Ecto neural progenitor cell (in vitro differentiated cells): ENCODE results near the gene CTDSPL.

ENCODE experiments used
- DNase-seq: peaks from one replicate; pipeline ENCODE4 v3.0.0-alpha.2; 2018; ENCODE audit warnings: low spot score

Gene CTDSPL

GRCh38 chr3:37943631-37944314, 82.1 kb downstream of the CTDSPL start:
- DNase-seq: no peak

GRCh38 chr3:37944391-37944842, 82.7 kb downstream of the CTDSPL start:
- no peak for DNase-seq

GRCh38 chr3:37945156-37945806, 83.6 kb downstream of the CTDSPL start:
- no peak for DNase-seq

GRCh38 chr3:37945807-37946530, 84.3 kb downstream of the CTDSPL start:
- no peak for DNase-seq

- no peak for DNase-seq
Observed at GRCh38 chr3:37946531-37946889, 84.8 kb downstream of the CTDSPL start.

- DNase-seq: no peak
Observed at GRCh38 chr3:37949866-37950265, 88.2 kb downstream of the CTDSPL start.

GRCh38 chr3:37952564-37952963, 90.9 kb downstream of the CTDSPL start:
- DNase-seq: no peak

- DNase-seq: no peak
Observed at GRCh38 chr3:37953226-37953625, 91.5 kb downstream of the CTDSPL start.

- DNase-seq: no peak
Observed at GRCh38 chr3:37953707-37954394, 92.2 kb downstream of the CTDSPL start.

- DNase-seq: no peak
Observed at GRCh38 chr3:37954881-37955280, 93.2 kb downstream of the CTDSPL start.

GRCh38 chr3:37955918-37956707, 94.4 kb downstream of the CTDSPL start:
- DNase-seq: no peak

GRCh38 chr3:37956723-37957538, 95.3 kb downstream of the CTDSPL start:
- DNase-seq: no peak

- DNase-seq: no peak
Observed at GRCh38 chr3:37957539-37957936, 95.9 kb downstream of the CTDSPL start.

- no peak for DNase-seq
Observed at GRCh38 chr3:37961622-37962431, 100.1 kb downstream of the CTDSPL start.

GRCh38 chr3:37963016-37963415, 101.3 kb downstream of the CTDSPL start:
- no peak for DNase-seq

GRCh38 chr3:37963635-37964034, 102.0 kb downstream of the CTDSPL start:
- no peak for DNase-seq

GRCh38 chr3:37964146-37964545, 102.5 kb downstream of the CTDSPL start:
- DNase-seq: no peak

- DNase-seq: no peak
Observed at GRCh38 chr3:37964716-37965115, 103.0 kb downstream of the CTDSPL start.

GRCh38 chr3:37967260-37967881, 105.7 kb downstream of the CTDSPL start:
- DNase-seq: peak; percentile 74

GRCh38 chr3:37968199-37968598, 106.5 kb downstream of the CTDSPL start:
- no peak for DNase-seq
